T-cell (primary cell): ENCODE measurements around the gene RB1. TPM values are rescaled to one million over a fixed set of nuclear protein-coding genes. Genes with fewer than 3 reads are reported as not detected.

ENCODE experiments used
- ATAC-seq, 4 experiments: fragments of 200-7000 bp in 3 of 4; fragments of 150-1000 bp in 1 of 4; cut with Tn5 transposase; replicated peaks in 1 of 4; 1 replicate in 3 of 4; 2 replicates in 1 of 4; pipeline ENCODE4 v1.10.0; 2021; ENCODE audit warnings: moderate library complexity in 3 of 4, mild to moderate bottlenecking in 2 of 4, moderate number of reproducible peaks in 1 of 4
- CTCF ChIA-PET, 2 donors: fragments of 300-600 bp; sonication (Branson Sonifier 250); formaldehyde crosslinking; loops; one replicate each; lab custom pipeline; 2022; ENCODE audit warnings: antibody characterized with exemption in 2 of 2; lab: Charles Lee
- POLR2A ChIA-PET, 2 donors: fragments of 300-600 bp; sonication (Branson Sonifier 250); formaldehyde crosslinking; loops; one replicate each; lab custom pipeline; 2022; ENCODE audit warnings: antibody characterized with exemption in 2 of 2; lab: Charles Lee
- DNase-seq, 35 experiments: peaks; one replicate each; pipeline versions ENCODE4 v3.0.0 to v3.0.0-alpha.2; 2013 to 2023
- H3K27ac ChIP-seq: one replicate; pipeline ENCODE4 v1.5.1; 2013; ENCODE audit warnings: low read length
- H3K27me3 ChIP-seq, 2 experiments: replicated peaks in 1 of 2; 1 replicate in 1 of 2; 2 replicates in 1 of 2; pipeline versions ENCODE4 v1.6.1 to v1.7.0; 2013; ENCODE audit warnings: low read length in 1 of 2, mixed read lengths in 1 of 2; ENCODE audit not compliant: control insufficient read depth in 2 of 2, insufficient read depth in 2 of 2; ENCODE audit errors: extremely low read depth in 1 of 2
- H3K36me3 ChIP-seq, 2 donors: 1 replicate in 1 of 2; 2 replicates in 1 of 2; pipeline versions ENCODE4 v1.6.1 to v1.7.0; 2013; ENCODE audit warnings: low read length in 1 of 2; ENCODE audit not compliant: control insufficient read depth in 2 of 2, insufficient read depth in 1 of 2; ENCODE audit errors: extremely low read depth in 1 of 2
- H3K4me1 ChIP-seq, 2 experiments: 1 replicate in 1 of 2; 2 replicates in 1 of 2; pipeline versions ENCODE4 v1.6.1 to v1.7.0; 2013; ENCODE audit warnings: low read length in 2 of 2, mixed read lengths in 1 of 2; ENCODE audit not compliant: insufficient read depth in 2 of 2, control insufficient read depth in 1 of 2; ENCODE audit errors: extremely low read depth in 1 of 2
- H3K4me3 ChIP-seq, 2 donors: 1 replicate in 1 of 2; 2 replicates in 1 of 2; pipeline versions ENCODE4 v1.5.1 to v1.7.0; 2013; ENCODE audit warnings: mild to moderate bottlenecking in 2 of 2, low read length in 1 of 2, moderate library complexity in 1 of 2; ENCODE audit not compliant: control insufficient read depth in 1 of 2; ENCODE audit errors: extremely low read depth in 1 of 2
- H3K9me3 ChIP-seq: 2 replicates; pipeline ENCODE4 v1.7.0; 2013
- H3K27ac Mint-ChIP-seq, 2 donors: one replicate each; pipeline ENCODE4 v1.8.0; 2020 to 2021; ENCODE audit warnings: mild to moderate bottlenecking in 2 of 2, mixed read lengths in 2 of 2
- H3K27me3 Mint-ChIP-seq, 2 donors: one replicate each; pipeline ENCODE4 v1.8.0; 2021 to 2022; ENCODE audit warnings: mixed read lengths in 2 of 2
- H3K36me3 Mint-ChIP-seq: one replicate; pipeline ENCODE4 v1.8.0; 2021; ENCODE audit warnings: mixed read lengths
- H3K4me1 Mint-ChIP-seq, 3 donors: one replicate each; pipeline ENCODE4 v1.8.0; 2020 to 2022; ENCODE audit warnings: mixed read lengths in 3 of 3, mild to moderate bottlenecking in 1 of 3
- H3K4me3 Mint-ChIP-seq, 3 donors: one replicate each; pipeline ENCODE4 v1.8.0; 2020 to 2022; ENCODE audit warnings: mild to moderate bottlenecking in 3 of 3, mixed read lengths in 3 of 3, moderate library complexity in 3 of 3
- H3K9me3 Mint-ChIP-seq, 3 donors: one replicate each; pipeline ENCODE4 v1.8.0; 2020 to 2022; ENCODE audit warnings: mixed read lengths in 3 of 3
- WGBS: methylation state at CpG from one replicate; pipeline ENCODE4 v1.1.5; 2013; ENCODE audit warnings: missing lambda C conversion rate; ENCODE audit not compliant: insufficient coverage; 5-methylcytosine and 5-hydroxymethylcytosine counted together
- total RNA-seq, 35 experiments: library from RNA in 6 of 35; stranded (reverse) in 6 of 35; fragments of 120-200 nt in 1 of 35; gene quantifications; one replicate each; pipeline versions ENCODE4 v1.2.1 to v1.2.4 and lab custom pipeline; 2013 to 2026

RB1 gene
- total RNA-seq, 5 donors from 2014 or later (not counting 1 experiment from before 2014, with no cell fraction given) = 17.8 to 26.6 (median 24.0) TPM

GRCh38 chr13:48475230-48475629 is 171.7 kb downstream of the RB1 start:
- no peak overlapping the region for H3K4me3 Mint-ChIP-seq
- no peak overlapping the region for H3K27ac ChIP-seq
- H3K27ac Mint-ChIP-seq = peak overlapping the region; percentile 34 to 43
- ChIA-PET CTCF (no interaction called here), POLR2A (no interaction called here)
- H3K36me3 ChIP-seq = peaks cover 0 to 5% of the 10 kb centered on the region in 2 donors
- no peaks in the 10 kb centered on the region for H3K9me3 Mint-ChIP-seq
- peaks cover 56% of the 10 kb centered on the region for H3K36me3 Mint-ChIP-seq
- 90% methylated on average over 2 of the region's 2 CpGs for WGBS
- no peak for DNase-seq
- no peaks in the 10 kb centered on the region for H3K9me3 ChIP-seq
- ATAC-seq = no peak
- H3K4me1 Mint-ChIP-seq = peaks cover 0 to 5% (median 3%) of the 10 kb centered on the region in 3 donors
- H3K27me3 Mint-ChIP-seq = no peaks in the 10 kb centered on the region
- no peaks in the 10 kb centered on the region for H3K4me1 ChIP-seq
- no peaks in the 10 kb centered on the region for H3K27me3 ChIP-seq
- H3K4me3 ChIP-seq = no peak overlapping the region

DNA sequence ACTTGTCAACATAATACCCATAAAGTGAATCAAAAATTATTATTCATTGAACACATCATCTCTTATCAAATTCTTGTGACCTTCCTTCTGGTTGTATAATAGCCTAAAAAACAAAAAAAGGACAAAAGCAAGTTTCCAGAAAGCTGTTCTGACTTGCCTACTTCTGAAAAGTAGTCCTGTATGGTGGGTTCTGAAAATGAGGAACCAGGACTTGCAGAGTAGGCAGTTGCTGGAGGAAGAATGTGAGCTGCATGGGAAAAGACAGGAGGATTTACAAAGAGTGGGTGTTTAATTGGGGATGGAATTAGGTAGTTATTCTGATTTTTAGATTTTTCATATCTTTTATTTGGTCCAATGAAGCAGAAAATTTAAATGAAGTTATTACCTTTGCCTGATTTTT is 172.7 kb downstream of the RB1 start:
- H3K4me3 Mint-ChIP-seq = no peak overlapping the region
- no peaks in the 10 kb centered on the region for H3K9me3 Mint-ChIP-seq
- no peak overlapping the region for H3K4me3 ChIP-seq
- H3K27me3 Mint-ChIP-seq = no peaks in the 10 kb centered on the region
- no peak for ATAC-seq
- ChIA-PET POLR2A (no interaction called here), CTCF (interaction anchor here in 1 of 2 donors (0.6 to 0.9 kb wide), 3 partner anchors 18 to 302 kb away, joined by 3 to 5 read pairs (median 3); no protein-coding TSS in a partner anchor)
- peaks cover 56% of the 10 kb centered on the region for H3K36me3 Mint-ChIP-seq
- no peak overlapping the region for H3K27ac Mint-ChIP-seq
- no peak for DNase-seq
- H3K27me3 ChIP-seq = no peaks in the 10 kb centered on the region
- no peak overlapping the region for H3K27ac ChIP-seq
- H3K4me1 Mint-ChIP-seq = peaks cover 0 to 5% (median 3%) of the 10 kb centered on the region in 3 donors
- no peaks in the 10 kb centered on the region for H3K9me3 ChIP-seq
- peaks cover 0 to 5% of the 10 kb centered on the region in 2 donors for H3K36me3 ChIP-seq
- H3K4me1 ChIP-seq = no peaks in the 10 kb centered on the region

DNA sequence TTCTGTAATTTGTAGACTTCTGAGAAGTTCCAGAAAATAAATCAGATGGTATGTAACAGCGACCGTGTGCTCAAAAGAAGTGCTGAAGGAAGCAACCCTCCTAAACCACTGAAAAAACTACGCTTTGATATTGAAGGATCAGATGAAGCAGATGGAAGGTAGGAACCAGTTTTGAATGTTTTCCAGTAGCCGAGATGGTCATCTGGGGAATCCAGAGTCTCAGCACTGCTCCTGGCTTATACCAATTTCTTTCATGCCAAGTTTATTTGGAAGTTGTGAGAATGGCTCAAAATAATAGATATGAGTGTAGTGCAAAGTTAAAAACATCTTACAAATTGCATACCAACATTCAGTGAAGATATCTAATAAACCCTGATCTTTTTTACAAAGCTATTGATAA is 173.1 kb downstream of the RB1 start:
- Mint-ChIP-seq H3K9me3 (no peaks in the 10 kb centered on the region), H3K36me3 (peaks cover 53% of the 10 kb centered on the region), H3K4me1 (peaks cover 0 to 5% (median 3%) of the 10 kb centered on the region in 3 donors), H3K4me3 (no peak overlapping the region), H3K27me3 (no peaks in the 10 kb centered on the region), H3K27ac (peak overlapping the region in 1 of 2 donors; percentile 39)
- H3K27me3 ChIP-seq = no peaks in the 10 kb centered on the region
- no peak for ATAC-seq
- H3K4me3 ChIP-seq = no peak overlapping the region
- ChIA-PET CTCF (interaction anchor here (0.6 to 0.9 kb wide), 4 partner anchors 18 to 303 kb away, joined by 3 to 5 read pairs (median 3); no protein-coding TSS in a partner anchor), POLR2A (no interaction called here)
- DNase-seq = no peak
- H3K27ac ChIP-seq = no peak overlapping the region
- H3K9me3 ChIP-seq = no peaks in the 10 kb centered on the region
- WGBS = no CpG with 5 or more reads among the region's 4 CpGs
- H3K4me1 ChIP-seq = no peaks in the 10 kb centered on the region
- peaks cover 0 to 5% of the 10 kb centered on the region in 2 donors for H3K36me3 ChIP-seq

DNA sequence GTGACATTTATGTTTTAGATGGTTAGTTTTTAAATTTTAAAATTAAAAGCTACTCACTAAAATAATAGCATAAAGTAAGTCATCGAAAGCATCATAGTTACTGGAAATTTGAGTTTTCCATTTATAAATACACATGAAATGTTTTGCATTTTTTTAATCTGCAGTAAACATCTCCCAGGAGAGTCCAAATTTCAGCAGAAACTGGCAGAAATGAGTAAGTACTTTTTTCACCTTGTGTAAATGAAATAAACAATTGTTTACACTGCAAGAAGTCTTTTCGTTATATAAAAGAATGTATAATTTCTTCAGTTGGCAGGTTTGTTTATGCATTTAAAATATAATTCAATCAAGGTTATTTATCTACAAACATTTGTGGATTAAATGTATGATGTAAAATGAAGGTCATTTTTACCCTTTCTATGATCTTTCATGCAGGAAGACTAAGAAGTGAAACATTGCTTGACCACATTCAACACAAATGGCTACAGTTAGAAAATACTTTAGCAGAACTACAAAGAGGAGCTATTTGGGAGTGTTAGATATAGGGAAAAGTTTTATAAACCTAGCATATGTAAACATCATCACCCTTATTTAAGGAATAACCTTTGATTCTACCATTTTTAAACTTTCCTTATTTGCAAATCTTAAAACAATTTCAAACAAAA is 173.8 kb downstream of the RB1 start:
- Histone ChIP-seq H3K27me3 (no peaks in the 10 kb centered on the region), H3K27ac (no peak overlapping the region), H3K9me3 (no peaks in the 10 kb centered on the region), H3K4me3 (no peak overlapping the region), H3K4me1 (no peaks in the 10 kb centered on the region), H3K36me3 (peaks cover 0 to 5% of the 10 kb centered on the region in 2 donors)
- H3K36me3 Mint-ChIP-seq = peaks cover 54% of the 10 kb centered on the region
- no peak overlapping the region for H3K27ac Mint-ChIP-seq
- H3K9me3 Mint-ChIP-seq = no peaks in the 10 kb centered on the region
- no peak for ATAC-seq
- no peak overlapping the region for H3K4me3 Mint-ChIP-seq
- H3K4me1 Mint-ChIP-seq = peaks cover 0 to 6% (median 3%) of the 10 kb centered on the region in 3 donors
- POLR2A ChIA-PET = no interaction called here
- DNase-seq = no peak
- CTCF ChIA-PET = interaction anchor here (0.6 to 0.9 kb wide), 3 partner anchors 17 to 103 kb away, joined by 3 read pairs; no protein-coding TSS in a partner anchor
- no CpG with 5 or more reads among the region's 2 CpGs for WGBS
- no peaks in the 10 kb centered on the region for H3K27me3 Mint-ChIP-seq

- peaks cover 55% of the 10 kb centered on the region for H3K36me3 Mint-ChIP-seq
- Histone ChIP-seq H3K4me3 (no peak overlapping the region), H3K27ac (no peak overlapping the region), H3K27me3 (no peaks in the 10 kb centered on the region), H3K4me1 (no peaks in the 10 kb centered on the region), H3K9me3 (no peaks in the 10 kb centered on the region), H3K36me3 (peaks cover 0 to 5% of the 10 kb centered on the region in 2 donors)
- no peak overlapping the region for H3K4me3 Mint-ChIP-seq
- ATAC-seq = no peak
- no peak overlapping the region for H3K27ac Mint-ChIP-seq
- no peaks in the 10 kb centered on the region for H3K9me3 Mint-ChIP-seq
- POLR2A ChIA-PET = interaction anchor here in 1 of 2 donors (0.6 kb wide), 1 partner anchor 102 kb away, joined by 3 read pairs; no protein-coding TSS in a partner anchor
- no peaks in the 10 kb centered on the region for H3K27me3 Mint-ChIP-seq
- CTCF ChIA-PET = no interaction called here
- WGBS = 80% methylated on average over 1 of the region's 1 CpG
- H3K4me1 Mint-ChIP-seq = peaks cover 0 to 12% (median 3%) of the 10 kb centered on the region in 3 donors
- DNase-seq = no peak
These were observed 174.8 kb downstream of the RB1 start for GRCh38 chr13:48478391-48478790.

GRCh38 chr13:48483575-48483974 is 180.0 kb downstream of the RB1 start:
- Histone ChIP-seq H3K4me3 (no peak overlapping the region), H3K9me3 (peaks cover 2% of the 10 kb centered on the region), H3K27me3 (no peaks in the 10 kb centered on the region), H3K36me3 (peaks cover 0 to 12% of the 10 kb centered on the region in 2 donors), H3K4me1 (peaks cover 0 to 11% of the 10 kb centered on the region in 2 experiments), H3K27ac (no peak overlapping the region)
- ATAC-seq = no peak
- peaks cover 0 to 3% (median 0%) of the 10 kb centered on the region in 3 donors for H3K9me3 Mint-ChIP-seq
- no peak overlapping the region for H3K27ac Mint-ChIP-seq
- 100% methylated on average over 1 of the region's 3 CpGs for WGBS
- peaks cover 9 to 41% (median 22%) of the 10 kb centered on the region in 3 donors for H3K4me1 Mint-ChIP-seq
- DNase-seq = no peak
- ChIA-PET CTCF (interaction anchor here in 1 of 2 donors (0.6 to 0.7 kb wide), 2 partner anchors 109 to 126 kb away, joined by 3 read pairs; no protein-coding TSS in a partner anchor), POLR2A (no interaction called here)
- no peaks in the 10 kb centered on the region for H3K27me3 Mint-ChIP-seq
- peaks cover 49% of the 10 kb centered on the region for H3K36me3 Mint-ChIP-seq
- H3K4me3 Mint-ChIP-seq = no peak overlapping the region
